GM12801 (cell line): Measurements from ENCODE around the gene GLIS2.

Experiments
- CTCF ChIP-seq: IDR thresholded peaks from one replicate; pipeline ENCODE4 v1.5.1; 2011; ENCODE audit warnings: control low read depth; ENCODE audit not compliant: insufficient read length; ENCODE audit errors: extremely low read depth

Gene GLIS2

GRCh38 chr16:4313563-4314531, 2.0 kb upstream of the GLIS2 start:
- no peak for TF ChIP-seq CTCF

- no peak for TF ChIP-seq CTCF
These were observed 1.2 kb upstream of the GLIS2 start for GRCh38 chr16:4314532-4315185.

- TF ChIP-seq CTCF, result no peak
These were observed 419 bp downstream of the GLIS2 start for GRCh38 chr16:4316108-4316863.

GRCh38 chr16:4316864-4317531, 1.1 kb downstream of the GLIS2 start:
- no peak for TF ChIP-seq CTCF

GRCh38 chr16:4317532-4318450, 1.9 kb downstream of the GLIS2 start:
- TF ChIP-seq CTCF, result no peak

GRCh38 chr16:4318451-4318910, 2.6 kb downstream of the GLIS2 start:
- no peak for TF ChIP-seq CTCF
